GM21515 (cell line): ENCODE data around the gene PGRMC1.
"Not testable (repeated sequence)": the region's sequence is repeated elsewhere in the genome, so short reads cannot be mapped to it uniquely, and the experiment has no call there.

Source experiments
- ATAC-seq: cut with Tn5 transposase; IDR thresholded peaks from one replicate; pipeline ENCODE4 v1.9.1; 2021; ENCODE audit not compliant: unreplicated experiment

PGRMC1 gene

GRCh38 chrX:119235872-119236622 is at the start of gene PGRMC1:
Gene PGRMC1 (plus strand): TSS chrX:119236285. CDS start chrX:119236364, 79 bp downstream.
- ATAC-seq = peak; percentile 90

- no peak for ATAC-seq
These were observed 49.3 kb upstream of the PGRMC1 start for GRCh38 chrX:119186763-119187162.

GRCh38 chrX:119187298-119187697 is 48.8 kb upstream of the PGRMC1 start:
- no peak for ATAC-seq

- ATAC-seq = no peak
These were observed 47.0 kb upstream of the PGRMC1 start for GRCh38 chrX:119189115-119189514.

- ATAC-seq = no peak
These were observed 46.5 kb upstream of the PGRMC1 start for GRCh38 chrX:119189595-119189994.

GRCh38 chrX:119190091-119190681 is 45.9 kb upstream of the PGRMC1 start:
- ATAC-seq = no peak

GRCh38 chrX:119190831-119191230 is 45.3 kb upstream of the PGRMC1 start:
- ATAC-seq = no peak

- no peak for ATAC-seq
These were observed 41.5 kb upstream of the PGRMC1 start for GRCh38 chrX:119194621-119195020.

GRCh38 chrX:119201570-119201969 is 34.5 kb upstream of the PGRMC1 start:
- no peak for ATAC-seq

- no peak for ATAC-seq
These were observed 29.9 kb upstream of the PGRMC1 start for GRCh38 chrX:119206203-119206602.

GRCh38 chrX:119207483-119207882 is 28.6 kb upstream of the PGRMC1 start:
- not testable (repeated sequence) for ATAC-seq

- ATAC-seq = no peak
These were observed 27.6 kb upstream of the PGRMC1 start for GRCh38 chrX:119208401-119209057.

GRCh38 chrX:119210931-119211648 is 25.0 kb upstream of the PGRMC1 start:
- not testable (repeated sequence) for ATAC-seq

GRCh38 chrX:119211649-119212014 is 24.5 kb upstream of the PGRMC1 start:
- ATAC-seq = no peak

- ATAC-seq = no peak
These were observed 17.9 kb upstream of the PGRMC1 start for GRCh38 chrX:119218198-119218597.

GRCh38 chrX:119222932-119223331 is 13.2 kb upstream of the PGRMC1 start:
- ATAC-seq = no peak

- ATAC-seq = no peak
These were observed 12.3 kb upstream of the PGRMC1 start for GRCh38 chrX:119223783-119224182.

- no peak for ATAC-seq
These were observed 9.6 kb upstream of the PGRMC1 start for GRCh38 chrX:119226446-119226845.

- ATAC-seq = no peak
These were observed 7.4 kb upstream of the PGRMC1 start for GRCh38 chrX:119228512-119229252.

- ATAC-seq = no peak
These were observed 6.9 kb upstream of the PGRMC1 start for GRCh38 chrX:119229253-119229615.

- no peak for ATAC-seq
These were observed 5.2 kb upstream of the PGRMC1 start for GRCh38 chrX:119230850-119231249.
